GM21786 (cell line): ENCODE results near the gene GON4L.
"Not testable (repeated sequence)": the region's sequence is repeated elsewhere in the genome, so short reads cannot be mapped to it uniquely, and the experiment has no call there.

Source experiments
- ATAC-seq: cut with Tn5 transposase; IDR thresholded peaks from one replicate; pipeline ENCODE4 v1.9.1; 2021; ENCODE audit not compliant: unreplicated experiment

GON4L gene

GRCh38 chr1:155748141-155748540 lies 108.9 kb downstream of the GON4L start:
- not testable (repeated sequence) for ATAC-seq

DNA sequence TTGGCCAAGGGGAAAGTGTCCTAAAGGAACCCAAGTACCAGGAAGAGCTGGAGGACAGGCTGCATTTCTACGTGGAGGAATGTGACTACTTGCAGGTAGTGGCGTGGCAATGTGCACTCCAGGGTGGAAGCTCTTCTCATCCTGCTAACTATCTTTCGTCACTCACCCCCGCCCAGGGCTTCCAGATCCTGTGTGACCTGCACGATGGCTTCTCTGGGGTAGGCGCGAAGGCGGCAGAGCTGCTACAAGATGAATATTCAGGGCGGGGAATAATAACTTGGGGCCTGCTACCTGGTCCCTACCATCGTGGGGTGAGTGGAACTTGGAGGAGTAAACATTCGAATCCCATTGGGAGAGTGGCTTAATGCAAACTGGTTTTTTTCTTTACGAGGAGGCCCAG lies 109.4 kb downstream of the GON4L start:
- not testable (repeated sequence) for ATAC-seq

DNA sequence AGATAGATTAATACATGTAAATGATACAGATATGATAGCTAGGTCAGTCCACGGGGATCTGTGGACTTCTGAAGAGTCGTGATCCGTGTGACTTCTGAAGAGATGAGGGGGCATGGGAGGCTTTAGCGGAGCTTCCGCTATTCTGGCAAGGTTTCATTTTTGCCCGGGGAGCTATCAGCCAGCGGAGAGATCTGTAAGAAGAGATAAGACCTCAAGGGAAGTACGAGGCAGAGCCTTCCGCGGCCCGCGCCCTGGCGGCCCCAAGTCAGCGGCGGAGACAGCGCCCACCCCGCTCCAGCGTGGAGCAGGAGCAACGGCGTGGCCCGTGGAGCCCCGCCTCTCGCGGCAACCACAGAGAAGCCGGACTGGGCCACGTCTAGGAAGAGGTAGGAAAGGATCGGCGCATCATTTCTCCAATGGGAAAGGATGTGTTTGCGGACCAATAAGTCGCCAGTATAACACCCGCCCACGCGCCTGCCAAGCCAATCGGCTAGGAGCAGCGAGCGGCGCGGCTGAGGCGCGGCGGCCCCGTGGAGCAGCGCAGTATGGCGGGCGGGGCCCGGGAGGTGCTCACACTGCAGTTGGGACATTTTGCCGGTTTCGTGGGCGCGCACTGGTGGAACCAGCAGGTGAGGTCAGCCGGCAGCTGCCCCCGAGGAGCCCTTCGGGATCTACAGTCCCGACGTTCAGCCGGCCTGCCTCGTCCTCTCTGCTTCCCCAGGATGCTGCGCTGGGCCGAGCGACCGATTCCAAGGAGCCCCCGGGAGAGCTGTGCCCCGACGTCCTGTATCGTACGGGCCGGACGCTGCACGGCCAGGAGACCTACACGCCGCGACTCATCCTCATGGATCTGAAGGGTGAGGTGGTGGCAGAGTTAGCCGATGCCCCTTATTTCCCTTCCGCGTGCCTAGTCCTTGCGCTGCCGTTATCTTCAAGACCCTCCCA lies 111.5 kb downstream of the GON4L start:
- peak; percentile 88 for ATAC-seq

DNA sequence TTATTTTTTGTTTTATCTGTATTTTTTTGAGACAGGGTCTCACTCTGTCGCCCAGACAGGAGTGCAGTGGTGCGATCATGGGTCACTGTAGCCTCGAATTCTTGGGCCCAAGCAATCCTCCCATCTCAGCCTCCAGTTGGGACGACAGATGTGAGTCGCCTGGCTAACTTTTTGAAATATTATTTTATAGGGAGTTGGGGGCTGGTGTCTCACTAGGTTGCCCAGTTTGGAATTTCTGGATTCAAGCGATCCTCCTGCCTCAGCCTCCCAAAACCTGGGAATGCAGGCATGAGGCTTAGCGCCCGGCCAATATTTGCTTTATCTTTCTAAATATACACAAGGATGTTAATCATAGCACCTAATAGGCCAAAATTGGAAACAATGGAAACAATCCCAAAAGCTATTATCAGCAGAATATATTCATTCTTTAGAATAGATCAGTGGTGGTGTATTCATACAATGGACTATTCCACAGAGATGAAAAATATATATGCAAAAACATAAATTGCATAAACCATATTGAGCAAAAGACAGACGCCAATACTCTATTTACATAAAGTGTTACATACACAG lies 112.2 kb downstream of the GON4L start:
- no peak for ATAC-seq

DNA sequence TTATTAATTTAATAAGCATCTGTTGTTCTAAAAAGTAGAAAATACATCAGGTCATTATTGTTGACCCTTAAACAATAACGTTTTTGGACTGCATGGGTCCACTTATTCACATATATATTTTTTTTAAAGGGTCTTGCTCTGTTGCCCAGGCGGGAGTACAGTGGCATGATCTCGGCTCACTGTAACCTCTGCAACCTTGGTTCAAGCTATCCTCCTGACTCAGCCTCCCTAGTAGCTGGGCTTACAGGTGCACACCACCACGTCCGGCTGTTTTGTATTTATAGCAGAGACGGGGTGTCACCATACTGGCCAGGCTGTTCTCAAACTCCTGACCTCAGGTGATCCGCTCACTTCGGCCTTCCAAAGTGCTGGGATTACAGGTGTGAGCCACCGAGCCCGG lies 115.1 kb downstream of the GON4L start:
- ATAC-seq: no peak

DNA sequence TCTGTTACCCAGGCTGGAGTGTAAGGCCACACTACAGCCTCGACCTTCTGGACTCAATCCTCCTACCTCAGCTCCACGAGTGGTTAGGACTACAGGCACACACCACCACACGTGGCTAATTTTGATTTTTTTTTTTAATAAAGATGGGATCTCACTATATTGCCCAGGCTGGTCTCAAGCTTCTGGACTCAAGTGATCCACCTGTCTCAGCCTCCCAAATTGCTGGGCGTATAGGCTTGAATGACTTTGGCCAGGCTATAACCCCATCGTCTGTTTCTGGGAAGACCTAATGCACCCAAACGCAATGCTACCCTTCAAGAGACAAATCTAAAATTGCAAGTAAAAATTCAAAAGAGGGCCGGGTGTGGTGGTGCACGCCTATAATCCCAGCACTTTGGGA lies 116.0 kb downstream of the GON4L start:
- no peak for ATAC-seq

GRCh38 chr1:155729031-155729898 lies 127.7 kb downstream of the GON4L start:
- ATAC-seq: no peak

DNA sequence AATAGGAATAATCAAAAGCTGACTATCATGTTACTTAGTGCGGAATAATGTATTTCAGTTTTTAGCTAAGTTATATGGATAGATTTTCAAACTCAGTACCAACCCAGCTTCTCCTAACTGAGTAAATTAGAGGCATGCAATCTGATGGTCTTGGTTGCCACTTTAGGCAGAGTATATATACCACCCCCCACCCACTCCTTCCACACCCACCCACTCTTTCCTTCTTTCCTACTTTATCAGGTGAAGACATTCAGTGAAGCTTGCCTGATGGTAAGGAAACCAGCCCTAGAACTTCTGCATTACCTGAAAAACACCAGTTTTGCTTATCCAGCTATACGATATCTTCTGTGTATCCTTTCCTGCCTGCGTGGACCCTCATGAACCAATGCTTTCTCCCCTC lies 131.9 kb downstream of the GON4L start:
- ATAC-seq: no peak

GRCh38 chr1:155719703-155720102 lies 137.3 kb downstream of the GON4L start:
- no peak for ATAC-seq

DNA sequence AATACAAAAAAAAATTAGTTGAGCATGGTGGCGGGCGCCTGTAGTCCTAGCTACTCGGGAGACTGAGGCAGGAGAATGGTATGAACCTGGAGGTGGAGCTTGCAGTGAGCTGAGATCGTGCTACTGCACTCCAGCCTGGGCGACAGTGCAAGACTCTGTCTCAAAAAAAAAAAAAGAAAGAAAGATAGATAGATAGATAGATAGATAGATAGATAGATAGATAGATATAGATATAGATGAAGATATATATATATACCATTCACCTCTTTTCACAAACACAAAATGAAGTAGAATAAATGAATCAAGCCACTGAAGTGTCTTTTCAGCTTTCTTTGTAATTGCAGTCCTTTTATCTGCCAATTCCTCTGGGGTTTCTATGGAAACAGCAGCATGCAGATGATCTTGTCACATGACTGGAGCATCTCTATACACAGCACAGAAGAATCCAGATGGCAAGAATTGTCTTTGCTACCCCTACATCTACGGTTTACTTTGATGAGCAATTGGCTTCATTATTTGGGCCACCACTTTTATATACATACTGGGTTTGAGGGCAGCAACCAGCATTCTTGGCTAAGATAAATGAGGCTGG lies 138.4 kb downstream of the GON4L start:
- ATAC-seq: not testable (repeated sequence)

GRCh38 chr1:155717041-155717440 lies 140.0 kb downstream of the GON4L start:
- no peak for ATAC-seq

DNA sequence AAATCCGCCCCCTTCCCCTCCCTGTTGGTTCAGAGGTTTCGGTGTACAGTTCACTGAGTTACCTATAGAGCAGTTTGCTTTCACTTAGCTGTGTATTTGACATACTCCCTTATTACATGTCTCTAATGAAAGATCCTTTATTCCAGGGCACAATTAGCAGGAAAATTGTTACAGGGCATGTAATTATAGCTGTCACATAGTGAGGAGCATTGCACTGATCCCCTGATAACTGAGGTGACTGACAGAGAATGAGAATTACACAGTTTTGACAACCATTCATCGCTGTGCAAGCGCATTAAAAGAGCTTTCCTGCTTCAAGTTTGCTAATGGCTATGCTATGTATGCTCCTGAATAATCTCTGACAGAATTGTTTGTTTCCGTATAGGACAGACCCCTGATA lies 141.2 kb downstream of the GON4L start:
- ATAC-seq: no peak

DNA sequence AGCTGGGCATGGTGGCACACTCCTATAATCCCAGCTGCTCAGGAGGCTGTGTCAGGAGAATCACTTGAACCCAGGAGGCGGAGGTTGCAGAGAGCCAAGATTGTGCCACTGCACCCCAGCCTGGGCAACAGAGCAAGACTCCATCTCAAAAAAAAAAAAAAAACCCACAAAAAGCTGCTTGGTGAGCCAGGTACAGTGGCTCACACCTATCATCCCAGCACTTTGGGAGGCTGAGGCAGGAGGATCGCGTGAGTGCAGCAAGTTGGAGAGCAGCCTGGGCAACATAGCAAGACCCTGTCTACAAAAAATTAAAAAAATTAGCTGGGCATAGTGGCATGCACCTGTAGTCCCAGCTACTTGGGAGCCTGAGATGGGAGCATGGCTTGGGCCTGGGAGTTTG lies 142.0 kb downstream of the GON4L start:
- ATAC-seq: not testable (repeated sequence)

DNA sequence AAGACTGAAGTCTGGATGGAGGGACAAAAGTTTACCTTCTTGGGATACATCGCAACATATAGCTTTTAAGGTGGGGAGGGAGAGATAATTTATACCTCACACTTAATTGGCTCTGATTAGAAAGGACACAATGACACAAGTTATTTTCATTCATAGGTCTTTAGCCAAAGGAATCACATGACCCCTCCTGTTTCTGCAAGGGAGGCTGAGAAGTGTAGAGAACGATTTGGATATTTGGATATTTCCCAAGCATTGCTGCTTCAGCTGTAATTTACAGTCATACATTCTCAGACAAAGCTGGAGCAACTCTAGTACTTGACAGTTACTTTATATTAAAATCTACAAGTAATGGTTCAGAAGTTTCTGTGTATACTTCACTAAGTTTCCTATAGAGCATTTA lies 143.9 kb downstream of the GON4L start:
- no peak for ATAC-seq

DNA sequence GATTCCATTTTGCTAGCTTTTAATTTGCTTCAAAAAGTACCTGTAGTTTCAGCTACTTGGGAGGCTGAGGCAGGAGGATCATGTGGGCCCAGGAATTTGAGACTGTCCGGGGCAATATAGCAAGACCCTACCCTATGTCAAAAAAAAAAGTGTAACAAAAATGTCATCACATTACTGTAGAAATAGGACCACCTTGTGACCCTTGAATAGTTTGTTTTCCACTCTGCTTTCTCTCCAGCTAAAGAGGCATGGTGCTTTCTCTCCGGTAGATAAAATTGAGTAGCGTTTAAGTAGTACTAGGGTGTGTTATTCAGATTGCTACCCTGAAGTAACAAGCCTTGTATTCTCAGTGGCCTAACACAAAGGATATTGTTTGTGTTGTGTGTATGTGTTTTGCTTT lies 144.4 kb downstream of the GON4L start:
- not testable (repeated sequence) for ATAC-seq

DNA sequence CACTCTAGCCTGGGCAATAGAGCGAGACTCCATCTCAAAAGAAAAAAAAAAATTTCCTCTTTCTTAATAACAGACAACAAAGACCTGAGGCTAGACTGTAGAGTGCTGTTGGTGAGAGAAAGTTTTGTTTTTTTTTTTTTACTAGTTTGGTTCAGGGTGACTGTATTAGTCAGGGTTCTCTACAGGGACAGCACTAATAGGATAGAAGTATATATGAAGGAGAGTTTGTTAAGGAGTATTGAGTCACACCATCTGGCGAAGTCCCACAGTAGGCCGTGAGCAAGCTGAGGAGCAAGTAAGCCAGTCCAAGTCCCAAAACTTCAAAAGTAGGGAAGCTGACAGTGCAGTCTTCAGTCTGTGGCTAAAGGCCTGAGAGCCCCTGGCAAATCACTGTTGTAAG lies 145.6 kb downstream of the GON4L start:
- not testable (repeated sequence) for ATAC-seq

DNA sequence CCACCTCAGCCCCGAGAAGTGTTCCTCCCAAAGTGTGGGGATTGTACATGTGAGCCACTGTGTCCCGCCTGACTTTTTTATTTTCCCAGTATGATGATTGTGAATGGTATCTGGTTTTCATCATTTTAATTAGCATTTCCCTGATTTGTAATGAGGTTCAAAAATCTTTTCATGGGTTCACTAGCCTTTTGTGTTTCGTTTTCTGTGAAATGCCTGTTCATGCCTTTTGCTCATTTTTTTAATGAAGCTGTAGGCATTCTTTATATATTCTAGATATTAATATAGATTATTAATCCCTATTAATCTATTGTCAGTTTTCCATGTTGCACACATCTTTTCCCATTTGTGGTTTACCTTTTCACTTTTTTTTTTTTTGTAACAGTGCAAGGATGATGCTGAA lies 147.6 kb downstream of the GON4L start:
- ATAC-seq: no peak

DNA sequence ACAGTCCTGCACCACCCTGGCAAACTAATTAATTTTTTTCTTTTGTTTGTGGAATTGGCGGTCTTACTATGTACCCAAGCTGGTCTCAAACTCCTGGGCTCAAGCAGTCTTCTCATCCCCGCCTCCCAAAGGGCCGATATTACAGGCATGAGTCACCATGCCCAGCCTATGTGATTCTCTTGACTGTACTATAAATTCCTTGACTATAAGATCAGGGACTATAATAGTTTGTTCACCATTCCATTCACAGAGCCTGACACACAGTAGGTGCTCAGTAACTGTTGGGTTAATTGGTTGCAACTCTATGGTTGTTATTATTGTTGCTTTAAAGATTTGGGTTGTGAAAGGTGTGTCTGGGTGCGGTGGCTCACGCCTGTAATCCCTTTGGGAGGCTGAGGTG lies 150.9 kb downstream of the GON4L start:
- ATAC-seq: no peak

DNA sequence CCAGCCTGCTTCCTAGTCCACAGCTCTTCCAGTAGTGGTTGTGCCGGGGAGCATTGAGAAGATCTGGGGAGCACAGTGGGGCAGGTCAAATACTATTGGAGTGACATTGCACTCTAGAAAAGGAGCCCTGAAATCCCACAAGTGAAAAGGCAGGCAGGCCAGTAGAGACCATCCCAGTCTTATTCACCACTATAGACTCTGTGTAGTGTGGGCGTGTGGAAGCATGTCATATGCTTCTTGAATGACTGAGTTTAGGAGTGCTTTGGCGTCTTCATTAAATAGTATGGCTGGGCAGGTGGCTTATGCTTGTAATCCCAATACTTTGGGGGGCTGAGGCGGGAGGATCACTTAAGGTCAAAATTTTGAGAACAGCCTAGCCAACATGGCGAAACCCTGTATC lies 152.6 kb downstream of the GON4L start:
- ATAC-seq: not testable (repeated sequence)

- no peak for ATAC-seq
Observed at GRCh38 chr1:155703216-155703615, 153.8 kb downstream of the GON4L start.

GRCh38 chr1:155701675-155702074 lies 155.3 kb downstream of the GON4L start:
- ATAC-seq: not testable (repeated sequence)
